Measurements from ENCODE around the gene SCYGR1. TPM values are rescaled to one million over a fixed set of nuclear protein-coding genes. Genes with fewer than 3 reads are reported as not detected.
A peak's percentile ranks its signal among the peaks of the same experiment; 100 is the strongest.

SCYGR1 gene
- polyA plus RNA-seq, 1 donor (not counting 4 experiments of a cell fraction or from before 2014, with no cell fraction given), result not detected

- peak overlapping the region; percentile 18 for H3K4me2 ChIP-seq (ENCODE audit: control insufficient read depth, extremely low read depth, insufficient read depth, low read depth, low read length)
- no peak overlapping the region for H2AFZ ChIP-seq (ENCODE audit: control insufficient read depth, low read length)
- no peak for TF ChIP-seq EZH2 (IDR thresholded peaks at IDR 0.05; ENCODE audit: low read length)
- no peak for TF ChIP-seq CTCF (optimal IDR thresholded peaks at IDR 0.05 in 1 of 3, IDR thresholded peaks at IDR 0.05 in 1 of 3, conservative IDR thresholded peaks at IDR 0.05 in 1 of 3; ENCODE audit: extremely low read depth in 1 of 3, insufficient read depth in 2 of 3, low read length in 3 of 3)
- dilution Hi-C loops (cut with MboI; ENCODE audit: extremely low pct_ligation_motif_present, low sequenced_read_pairs), result no loop called here
- peak; percentile 58 for FAIRE-seq
- H3K36me3 ChIP-seq (ENCODE audit: control insufficient read depth in 2 of 2, extremely low read depth in 1 of 2, insufficient read depth in 2 of 2, low read length in 2 of 2), result no peaks in the 10 kb centered on the region
- DNase-seq (ENCODE audit: low read depth, low spot score), result no peak
- H3K9me1 ChIP-seq (ENCODE audit: control insufficient read depth, extremely low read depth, insufficient read depth, low read length), result no peaks in the 10 kb centered on the region
- H4K20me1 ChIP-seq (ENCODE audit: control insufficient read depth, extremely low read depth, insufficient read depth, low read length), result no peaks in the 10 kb centered on the region
- H3K4me1 ChIP-seq (ENCODE audit: control insufficient read depth, extremely low read depth, insufficient read depth, low read length), result peaks cover 42% of the 10 kb centered on the region
- H3K27me3 ChIP-seq (ENCODE audit: control insufficient read depth, extremely low read depth, insufficient read depth, low read length), result no peaks in the 10 kb centered on the region
- no peak overlapping the region for H3K9ac ChIP-seq (ENCODE audit: control insufficient read depth, extremely low read depth, insufficient read depth, low read length)
- no peaks in the 10 kb centered on the region for H3K79me2 ChIP-seq (ENCODE audit: control insufficient read depth, insufficient read depth, low read length)
- H3K9me3 ChIP-seq (ENCODE audit: control insufficient read depth, low read depth, low read length), result no peaks in the 10 kb centered on the region
- no peak overlapping the region for H3K4me3 ChIP-seq (ENCODE audit: control insufficient read depth in 2 of 3, extremely low read depth in 1 of 3, insufficient read depth in 2 of 3, low read depth in 1 of 3, low read length in 3 of 3)
- H3K27ac ChIP-seq (ENCODE audit: control insufficient read depth, insufficient read depth, low read length), result peak overlapping the region; percentile 51
These were observed 28.0 kb upstream of the SCYGR1 start for GRCh38 chr2:227415538-227416424.

- FAIRE-seq, result peak; percentile 89
- TF ChIP-seq CTCF (optimal IDR thresholded peaks at IDR 0.05 in 1 of 3, IDR thresholded peaks at IDR 0.05 in 1 of 3, conservative IDR thresholded peaks at IDR 0.05 in 1 of 3; ENCODE audit: extremely low read depth in 1 of 3, insufficient read depth in 2 of 3, low read length in 3 of 3), result no peak
- TF ChIP-seq EZH2 (IDR thresholded peaks at IDR 0.05; ENCODE audit: low read length), result no peak
- H2AFZ ChIP-seq (ENCODE audit: control insufficient read depth, low read length), result peak overlapping the region; percentile 5
- no peaks in the 10 kb centered on the region for H4K20me1 ChIP-seq (ENCODE audit: control insufficient read depth, extremely low read depth, insufficient read depth, low read length)
- no peak for DNase-seq (ENCODE audit: low read depth, low spot score)
- no peaks in the 10 kb centered on the region for H3K27me3 ChIP-seq (ENCODE audit: control insufficient read depth, extremely low read depth, insufficient read depth, low read length)
- H3K36me3 ChIP-seq (ENCODE audit: control insufficient read depth in 2 of 2, extremely low read depth in 1 of 2, insufficient read depth in 2 of 2, low read length in 2 of 2), result no peaks in the 10 kb centered on the region
- no peaks in the 10 kb centered on the region for H3K9me3 ChIP-seq (ENCODE audit: control insufficient read depth, low read depth, low read length)
- H3K79me2 ChIP-seq (ENCODE audit: control insufficient read depth, insufficient read depth, low read length), result no peaks in the 10 kb centered on the region
- no peaks in the 10 kb centered on the region for H3K9me1 ChIP-seq (ENCODE audit: control insufficient read depth, extremely low read depth, insufficient read depth, low read length)
- H3K4me2 ChIP-seq (ENCODE audit: control insufficient read depth, extremely low read depth, insufficient read depth, low read depth, low read length), result peak overlapping the region; percentile 20
- dilution Hi-C loops (cut with MboI; ENCODE audit: extremely low pct_ligation_motif_present, low sequenced_read_pairs), result no loop called here
- no peak overlapping the region for H3K4me3 ChIP-seq (ENCODE audit: control insufficient read depth in 2 of 3, extremely low read depth in 1 of 3, insufficient read depth in 2 of 3, low read depth in 1 of 3, low read length in 3 of 3)
- peak overlapping the region; percentile 4 for H3K9ac ChIP-seq (ENCODE audit: control insufficient read depth, extremely low read depth, insufficient read depth, low read length)
- H3K27ac ChIP-seq (ENCODE audit: control insufficient read depth, insufficient read depth, low read length), result peak overlapping the region; percentile 42
- peaks cover 44% of the 10 kb centered on the region for H3K4me1 ChIP-seq (ENCODE audit: control insufficient read depth, extremely low read depth, insufficient read depth, low read length)
These were observed 27.1 kb upstream of the SCYGR1 start for GRCh38 chr2:227414846-227415245.

Data from keratinocyte (primary cell).